ENCODE results near the gene HINFP. TPM values are rescaled to one million over a fixed set of nuclear protein-coding genes. Genes with fewer than 3 reads are reported as not detected.

HINFP gene
- total and polyA plus RNA-seq, 9 of the 15 experiments (the other 6 are each of a cell fraction or from before 2014, with no cell fraction given), result 13.8 to 34.1 (median 22.5) TPM

DNA sequence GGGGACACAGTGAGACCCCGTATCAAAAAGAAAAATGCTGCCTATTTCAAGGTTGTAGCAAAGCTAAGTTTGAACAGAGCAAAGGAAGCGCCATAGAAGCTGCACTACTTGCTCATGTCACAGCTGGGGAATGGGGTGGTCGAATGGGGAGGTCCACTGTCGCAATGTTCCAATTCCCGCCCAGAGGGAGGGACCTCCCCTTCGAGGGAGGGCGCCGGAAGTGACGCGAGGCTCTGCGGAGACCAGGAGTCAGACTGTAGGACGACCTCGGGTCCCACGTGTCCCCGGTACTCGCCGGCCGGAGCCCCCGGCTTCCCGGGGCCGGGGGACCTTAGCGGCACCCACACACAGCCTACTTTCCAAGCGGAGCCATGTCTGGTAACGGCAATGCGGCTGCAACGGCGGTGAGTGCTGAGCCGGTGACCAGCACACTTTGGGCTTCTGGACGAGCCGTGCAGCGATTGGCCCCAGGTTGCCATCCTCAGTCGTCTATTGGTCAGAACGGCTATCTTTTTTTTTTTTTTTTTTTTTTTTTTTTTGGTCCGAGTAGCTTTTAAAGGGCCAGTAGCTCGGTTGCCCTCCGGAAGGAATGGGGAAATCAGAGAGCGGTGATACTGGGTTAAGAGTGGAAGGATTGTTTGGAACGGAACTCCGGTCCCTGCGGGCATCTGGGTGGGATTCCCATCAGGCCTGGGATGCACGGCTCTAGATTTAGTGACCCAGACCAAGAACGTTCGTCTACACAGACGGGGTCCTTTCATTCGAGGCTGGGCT lies 36.5 kb upstream of the HINFP start, which contains the start of gene HMBS (continued):
- TF ChIP-seq SMC3 (conservative IDR thresholded peaks at IDR 0.05; ENCODE audit: insufficient read depth, low read depth, low read length) (no peak), SP1 (CRISPR knock-in tag; IDR thresholded peaks at IDR 0.05) (peak; percentile 66), RBM34 (IDR thresholded peaks at IDR 0.05; ENCODE audit: borderline replicate concordance, insufficient read depth, low read length) (no peak), RBM14 (IDR thresholded peaks at IDR 0.05; ENCODE audit: borderline replicate concordance, insufficient read depth, low read depth, low read length) (no peak), MTA3 (IDR thresholded peaks at IDR 0.05; ENCODE audit: borderline replicate concordance) (0 out of 2 replicates have a peak, but pooled peaks have one; percentile 17), RERE (CRISPR knock-in tag; IDR thresholded peaks at IDR 0.05; ENCODE audit: borderline replicate concordance) (no peak)
- TF ChIP-seq, protein P1, sequence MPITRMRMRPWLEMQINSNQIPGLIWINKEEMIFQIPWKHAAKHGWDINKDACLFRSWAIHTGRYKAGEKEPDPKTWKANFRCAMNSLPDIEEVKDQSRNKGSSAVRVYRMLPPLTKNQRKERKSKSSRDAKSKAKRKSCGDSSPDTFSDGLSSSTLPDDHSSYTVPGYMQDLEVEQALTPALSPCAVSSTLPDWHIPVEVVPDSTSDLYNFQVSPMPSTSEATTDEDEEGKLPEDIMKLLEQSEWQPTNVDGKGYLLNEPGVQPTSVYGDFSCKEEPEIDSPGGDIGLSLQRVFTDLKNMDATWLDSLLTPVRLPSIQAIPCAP (CRISPR knock-in tag; IDR thresholded peaks at IDR 0.05; ENCODE audit: borderline replicate concordance), result no peak
- TF ChIP-seq, protein P2, sequence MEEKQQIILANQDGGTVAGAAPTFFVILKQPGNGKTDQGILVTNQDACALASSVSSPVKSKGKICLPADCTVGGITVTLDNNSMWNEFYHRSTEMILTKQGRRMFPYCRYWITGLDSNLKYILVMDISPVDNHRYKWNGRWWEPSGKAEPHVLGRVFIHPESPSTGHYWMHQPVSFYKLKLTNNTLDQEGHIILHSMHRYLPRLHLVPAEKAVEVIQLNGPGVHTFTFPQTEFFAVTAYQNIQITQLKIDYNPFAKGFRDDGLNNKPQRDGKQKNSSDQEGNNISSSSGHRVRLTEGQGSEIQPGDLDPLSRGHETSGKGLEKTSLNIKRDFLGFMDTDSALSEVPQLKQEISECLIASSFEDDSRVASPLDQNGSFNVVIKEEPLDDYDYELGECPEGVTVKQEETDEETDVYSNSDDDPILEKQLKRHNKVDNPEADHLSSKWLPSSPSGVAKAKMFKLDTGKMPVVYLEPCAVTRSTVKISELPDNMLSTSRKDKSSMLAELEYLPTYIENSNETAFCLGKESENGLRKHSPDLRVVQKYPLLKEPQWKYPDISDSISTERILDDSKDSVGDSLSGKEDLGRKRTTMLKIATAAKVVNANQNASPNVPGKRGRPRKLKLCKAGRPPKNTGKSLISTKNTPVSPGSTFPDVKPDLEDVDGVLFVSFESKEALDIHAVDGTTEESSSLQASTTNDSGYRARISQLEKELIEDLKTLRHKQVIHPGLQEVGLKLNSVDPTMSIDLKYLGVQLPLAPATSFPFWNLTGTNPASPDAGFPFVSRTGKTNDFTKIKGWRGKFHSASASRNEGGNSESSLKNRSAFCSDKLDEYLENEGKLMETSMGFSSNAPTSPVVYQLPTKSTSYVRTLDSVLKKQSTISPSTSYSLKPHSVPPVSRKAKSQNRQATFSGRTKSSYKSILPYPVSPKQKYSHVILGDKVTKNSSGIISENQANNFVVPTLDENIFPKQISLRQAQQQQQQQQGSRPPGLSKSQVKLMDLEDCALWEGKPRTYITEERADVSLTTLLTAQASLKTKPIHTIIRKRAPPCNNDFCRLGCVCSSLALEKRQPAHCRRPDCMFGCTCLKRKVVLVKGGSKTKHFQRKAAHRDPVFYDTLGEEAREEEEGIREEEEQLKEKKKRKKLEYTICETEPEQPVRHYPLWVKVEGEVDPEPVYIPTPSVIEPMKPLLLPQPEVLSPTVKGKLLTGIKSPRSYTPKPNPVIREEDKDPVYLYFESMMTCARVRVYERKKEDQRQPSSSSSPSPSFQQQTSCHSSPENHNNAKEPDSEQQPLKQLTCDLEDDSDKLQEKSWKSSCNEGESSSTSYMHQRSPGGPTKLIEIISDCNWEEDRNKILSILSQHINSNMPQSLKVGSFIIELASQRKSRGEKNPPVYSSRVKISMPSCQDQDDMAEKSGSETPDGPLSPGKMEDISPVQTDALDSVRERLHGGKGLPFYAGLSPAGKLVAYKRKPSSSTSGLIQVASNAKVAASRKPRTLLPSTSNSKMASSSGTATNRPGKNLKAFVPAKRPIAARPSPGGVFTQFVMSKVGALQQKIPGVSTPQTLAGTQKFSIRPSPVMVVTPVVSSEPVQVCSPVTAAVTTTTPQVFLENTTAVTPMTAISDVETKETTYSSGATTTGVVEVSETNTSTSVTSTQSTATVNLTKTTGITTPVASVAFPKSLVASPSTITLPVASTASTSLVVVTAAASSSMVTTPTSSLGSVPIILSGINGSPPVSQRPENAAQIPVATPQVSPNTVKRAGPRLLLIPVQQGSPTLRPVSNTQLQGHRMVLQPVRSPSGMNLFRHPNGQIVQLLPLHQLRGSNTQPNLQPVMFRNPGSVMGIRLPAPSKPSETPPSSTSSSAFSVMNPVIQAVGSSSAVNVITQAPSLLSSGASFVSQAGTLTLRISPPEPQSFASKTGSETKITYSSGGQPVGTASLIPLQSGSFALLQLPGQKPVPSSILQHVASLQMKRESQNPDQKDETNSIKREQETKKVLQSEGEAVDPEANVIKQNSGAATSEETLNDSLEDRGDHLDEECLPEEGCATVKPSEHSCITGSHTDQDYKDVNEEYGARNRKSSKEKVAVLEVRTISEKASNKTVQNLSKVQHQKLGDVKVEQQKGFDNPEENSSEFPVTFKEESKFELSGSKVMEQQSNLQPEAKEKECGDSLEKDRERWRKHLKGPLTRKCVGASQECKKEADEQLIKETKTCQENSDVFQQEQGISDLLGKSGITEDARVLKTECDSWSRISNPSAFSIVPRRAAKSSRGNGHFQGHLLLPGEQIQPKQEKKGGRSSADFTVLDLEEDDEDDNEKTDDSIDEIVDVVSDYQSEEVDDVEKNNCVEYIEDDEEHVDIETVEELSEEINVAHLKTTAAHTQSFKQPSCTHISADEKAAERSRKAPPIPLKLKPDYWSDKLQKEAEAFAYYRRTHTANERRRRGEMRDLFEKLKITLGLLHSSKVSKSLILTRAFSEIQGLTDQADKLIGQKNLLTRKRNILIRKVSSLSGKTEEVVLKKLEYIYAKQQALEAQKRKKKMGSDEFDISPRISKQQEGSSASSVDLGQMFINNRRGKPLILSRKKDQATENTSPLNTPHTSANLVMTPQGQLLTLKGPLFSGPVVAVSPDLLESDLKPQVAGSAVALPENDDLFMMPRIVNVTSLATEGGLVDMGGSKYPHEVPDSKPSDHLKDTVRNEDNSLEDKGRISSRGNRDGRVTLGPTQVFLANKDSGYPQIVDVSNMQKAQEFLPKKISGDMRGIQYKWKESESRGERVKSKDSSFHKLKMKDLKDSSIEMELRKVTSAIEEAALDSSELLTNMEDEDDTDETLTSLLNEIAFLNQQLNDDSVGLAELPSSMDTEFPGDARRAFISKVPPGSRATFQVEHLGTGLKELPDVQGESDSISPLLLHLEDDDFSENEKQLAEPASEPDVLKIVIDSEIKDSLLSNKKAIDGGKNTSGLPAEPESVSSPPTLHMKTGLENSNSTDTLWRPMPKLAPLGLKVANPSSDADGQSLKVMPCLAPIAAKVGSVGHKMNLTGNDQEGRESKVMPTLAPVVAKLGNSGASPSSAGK (IDR thresholded peaks at IDR 0.05), result peak; percentile 81
